GM21528 (cell line): ENCODE measurements around the gene TCF12.

Experiments
- ATAC-seq: cut with Tn5 transposase; IDR thresholded peaks from one replicate; pipeline ENCODE4 v1.9.1; 2021; ENCODE audit warnings: mild to moderate bottlenecking, moderate library complexity; ENCODE audit not compliant: unreplicated experiment, low FRiP score

Gene TCF12

GRCh38 chr15:57195326-57195725 lies 276.9 kb downstream of the TCF12 start:
- no peak for ATAC-seq

- ATAC-seq = no peak
These were observed 278.4 kb downstream of the TCF12 start for GRCh38 chr15:57196865-57197264.

GRCh38 chr15:57198131-57198530 lies 279.7 kb downstream of the TCF12 start:
- ATAC-seq = no peak

- ATAC-seq = no peak
These were observed 280.3 kb downstream of the TCF12 start for GRCh38 chr15:57198654-57199291.

GRCh38 chr15:57201578-57201977 lies 283.1 kb downstream of the TCF12 start:
- ATAC-seq = no peak

GRCh38 chr15:57203906-57204305 lies 285.5 kb downstream of the TCF12 start:
- no peak for ATAC-seq

GRCh38 chr15:57205027-57205855 lies 286.8 kb downstream of the TCF12 start:
- no peak for ATAC-seq

- no peak for ATAC-seq
These were observed 287.6 kb downstream of the TCF12 start for GRCh38 chr15:57205996-57206395.

GRCh38 chr15:57213862-57214261 lies 295.4 kb downstream of the TCF12 start:
- ATAC-seq = no peak

- ATAC-seq = no peak
These were observed 296.9 kb downstream of the TCF12 start for GRCh38 chr15:57215326-57215725.

- no peak for ATAC-seq
These were observed 297.4 kb downstream of the TCF12 start for GRCh38 chr15:57215881-57216280.

- no peak for ATAC-seq
These were observed 297.8 kb downstream of the TCF12 start for GRCh38 chr15:57216288-57216687.

GRCh38 chr15:57217778-57218598 lies 299.5 kb downstream of the TCF12 start:
- ATAC-seq = no peak

- no peak for ATAC-seq
These were observed 300.6 kb downstream of the TCF12 start for GRCh38 chr15:57218826-57219576.

GRCh38 chr15:57220205-57220604 lies 301.8 kb downstream of the TCF12 start:
- no peak for ATAC-seq

- no peak for ATAC-seq
These were observed 302.7 kb downstream of the TCF12 start for GRCh38 chr15:57221134-57221533.

- ATAC-seq = no peak
These were observed 304.9 kb downstream of the TCF12 start for GRCh38 chr15:57223345-57223744.

- ATAC-seq = no peak
These were observed 305.4 kb downstream of the TCF12 start for GRCh38 chr15:57223887-57224286.

- no peak for ATAC-seq
These were observed 306.2 kb downstream of the TCF12 start for GRCh38 chr15:57224664-57225063.

GRCh38 chr15:57227166-57227565 lies 308.7 kb downstream of the TCF12 start:
- no peak for ATAC-seq
